SH-SY5Y (cell line): ENCODE measurements around the gene PCGF2.

Experiments used
- GATA2 ChIP-seq: IDR thresholded peaks from 2 replicates; pipeline ENCODE4 v1.6.1; 2011; ENCODE audit warnings: mild to moderate bottlenecking, low read depth, low read length
- GATA3 ChIP-seq: IDR thresholded peaks from 2 replicates; pipeline ENCODE4 v1.6.1; 2011; ENCODE audit warnings: low read depth, mild to moderate bottlenecking, low read length, moderate library complexity

GRCh38 chr17:38740806-38741205, 7.3 kb downstream of the PCGF2 start:
- TF ChIP-seq GATA3, result no peak
- TF ChIP-seq GATA2, result no peak
